Panc1 (cell line): ENCODE data around the gene ABLIM2. TPM values are rescaled to one million over a fixed set of nuclear protein-coding genes. Genes with fewer than 3 reads are reported as not detected.

ENCODE experiments used
- ATAC-seq: fragments of 200-7000 bp; cut with Tn5 transposase; 2 replicates; pipeline ENCODE4 v1.9.1; 2020; ENCODE audit warnings: mild to moderate bottlenecking, moderate library complexity
- BruUV-seq: library from RNA; stranded (reverse); fragments of 400-500 nt; replicated peaks from 2 replicates; lab custom pipeline; 2021; lab: Mats Ljungman, UMichigan
- CTCF ChIA-PET: fragments of 300-600 bp; sonication (Branson Sonifier 250); formaldehyde crosslinking; loops from one replicate; lab custom pipeline; 2022; ENCODE audit warnings: antibody characterized with exemption; lab: Charles Lee
- POLR2A ChIA-PET: fragments of 300-600 bp; sonication (Branson Sonifier 250); formaldehyde crosslinking; loops from one replicate; lab custom pipeline; 2022; ENCODE audit warnings: antibody characterized with exemption; lab: Charles Lee
- DNase-seq: peaks from one replicate; pipeline ENCODE4 v3.0.0-alpha.2; 2010; ENCODE audit warnings: low read depth, low spot score
- H3K27ac ChIP-seq: 2 replicates; pipeline ENCODE4 v1.5.1; 2011; ENCODE audit warnings: mild to moderate bottlenecking, low read length, inconsistent platforms
- H3K27me3 ChIP-seq: fragments of 200-500 bp; sonication (Bioruptor generic); 2 replicates; pipeline ENCODE4 v1.6.0; 2014; ENCODE audit warnings: low read length, inconsistent platforms; ENCODE audit not compliant: control insufficient read depth, insufficient read depth
- H3K36me3 ChIP-seq: fragments of 200-500 bp; sonication (Bioruptor generic); 2 replicates; pipeline ENCODE4 v1.5.1; 2014; ENCODE audit warnings: inconsistent platforms, mild to moderate bottlenecking, low read length, moderate library complexity; ENCODE audit not compliant: control insufficient read depth, insufficient read depth
- H3K4me1 ChIP-seq: 2 replicates; pipeline ENCODE4 v1.5.1; 2011; ENCODE audit warnings: inconsistent platforms, mild to moderate bottlenecking, low read length, moderate library complexity; ENCODE audit not compliant: control insufficient read depth, insufficient read depth
- H3K4me3 ChIP-seq, 2 experiments: 2 replicates each; pipeline ENCODE4 v1.5.1; 2011 to 2012; ENCODE audit warnings: low read depth in 2 of 2, low read length in 2 of 2, mild to moderate bottlenecking in 2 of 2, inconsistent platforms in 1 of 2, moderate library complexity in 1 of 2
- H3K9me3 ChIP-seq: fragments of 200-500 bp; sonication (Bioruptor generic); 2 replicates; pipeline ENCODE4 v1.5.1; 2014; ENCODE audit warnings: low read depth, mild to moderate bottlenecking, inconsistent platforms, low read length, moderate library complexity; ENCODE audit not compliant: control insufficient read depth, insufficient read depth
- POLR2AphosphoS5 ChIP-seq: IDR thresholded peaks from 2 replicates; pipeline ENCODE4 v1.6.1; 2012; ENCODE audit warnings: mild to moderate bottlenecking, low read depth, low read length, moderate library complexity
- SIN3A ChIP-seq: IDR thresholded peaks from 2 replicates; pipeline ENCODE4 v1.6.1; 2012; ENCODE audit warnings: low read depth, mild to moderate bottlenecking, low read length, moderate library complexity, borderline replicate concordance; ENCODE audit not compliant: insufficient read depth
- TCF7L2 ChIP-seq: IDR thresholded peaks from 2 replicates; pipeline ENCODE4 v1.6.1; 2011; ENCODE audit warnings: mild to moderate bottlenecking, low read depth, low read length, inconsistent platforms
- in situ Hi-C: cut with HindIII; loops from 2 replicates; pipeline ENCODE4 v1.10.0; 2016; ENCODE audit warnings: low sequenced_read_pairs, low pct_unique_long_range_greater_than_20kb
- intact Hi-C: fragments of 100-400 bp; cut with micrococcal nuclease; formaldehyde crosslinking; loops from one replicate; pipeline ENCODE4 v1.10.0; 2022; ENCODE audit not compliant: unreplicated experiment
- total RNA-seq: library from RNA; stranded (reverse); gene quantifications from one replicate; pipeline ENCODE4 v1.2.1, GENCODE V29; 2021; ENCODE audit not compliant: unreplicated experiment
- TF ChIP-seq, protein P1 (sequence below): fragments of 450-650 bp; IDR thresholded peaks from 2 replicates; pipeline ENCODE4 v1.5.1; 2017; ENCODE audit warnings: mild to moderate bottlenecking
- TF ChIP-seq, protein P2 (sequence below), 2 experiments: IDR thresholded peaks; 2 replicates each; pipeline ENCODE4 v1.6.1; 2011 to 2012; ENCODE audit warnings: low read depth in 2 of 2, control low read depth in 1 of 2, low read length in 1 of 2, mild to moderate bottlenecking in 1 of 2, moderate library complexity in 1 of 2; ENCODE audit not compliant: insufficient read depth in 1 of 2

ABLIM2 gene
- total RNA-seq, 1 experiment from 2014 or later: 0.64 TPM

DNA sequence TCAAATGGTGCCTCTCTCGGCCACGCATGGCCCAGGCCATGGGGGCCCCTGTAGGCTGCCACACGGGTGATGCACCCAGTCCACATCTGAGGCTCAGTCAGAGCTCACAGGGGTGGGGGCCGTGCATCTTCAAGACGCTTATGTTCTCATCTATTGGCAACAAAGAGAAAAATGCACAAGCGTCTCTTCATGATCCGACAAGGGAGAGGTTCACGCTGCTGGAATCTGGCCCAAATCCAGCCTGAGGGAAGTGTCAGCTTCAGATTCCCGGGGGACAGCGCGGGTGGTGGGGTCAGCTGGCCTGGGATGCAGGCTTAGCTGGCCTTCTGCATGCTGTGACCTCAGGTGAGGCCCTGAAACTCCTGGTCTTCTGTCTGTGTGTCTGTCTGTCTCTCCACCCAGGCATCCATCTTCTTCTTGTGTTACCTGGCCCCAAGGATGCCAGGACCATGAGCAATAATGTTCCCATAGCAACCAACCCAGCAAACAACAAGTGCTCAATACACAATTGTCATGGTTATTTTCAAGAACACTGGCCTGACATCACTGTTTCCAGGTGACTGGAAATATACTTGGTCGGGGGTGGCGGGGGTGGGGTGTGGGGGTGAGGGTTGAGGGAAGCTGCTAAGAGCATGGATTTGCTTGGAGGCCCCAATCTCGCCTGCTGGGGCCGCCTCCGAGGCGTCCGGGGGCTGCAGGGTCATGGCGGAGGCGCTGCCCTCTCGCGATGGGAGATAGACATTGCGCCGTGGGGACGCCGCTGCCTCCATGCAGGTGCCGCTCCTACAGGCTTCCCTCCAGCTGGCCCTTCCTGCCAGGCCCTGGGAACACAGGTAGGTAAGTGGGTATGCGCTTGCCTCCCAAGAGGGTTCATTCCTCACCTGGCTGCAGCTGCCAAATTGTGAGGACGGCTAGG is 48.3 kb downstream of the ABLIM2 start:
- POLR2A ChIA-PET: no interaction called here
- no TSS peak for BruUV-seq
- TF ChIP-seq POLR2AphosphoS5: no peak
- no peak for TF ChIP-seq TCF7L2
- TF ChIP-seq, protein P1, sequence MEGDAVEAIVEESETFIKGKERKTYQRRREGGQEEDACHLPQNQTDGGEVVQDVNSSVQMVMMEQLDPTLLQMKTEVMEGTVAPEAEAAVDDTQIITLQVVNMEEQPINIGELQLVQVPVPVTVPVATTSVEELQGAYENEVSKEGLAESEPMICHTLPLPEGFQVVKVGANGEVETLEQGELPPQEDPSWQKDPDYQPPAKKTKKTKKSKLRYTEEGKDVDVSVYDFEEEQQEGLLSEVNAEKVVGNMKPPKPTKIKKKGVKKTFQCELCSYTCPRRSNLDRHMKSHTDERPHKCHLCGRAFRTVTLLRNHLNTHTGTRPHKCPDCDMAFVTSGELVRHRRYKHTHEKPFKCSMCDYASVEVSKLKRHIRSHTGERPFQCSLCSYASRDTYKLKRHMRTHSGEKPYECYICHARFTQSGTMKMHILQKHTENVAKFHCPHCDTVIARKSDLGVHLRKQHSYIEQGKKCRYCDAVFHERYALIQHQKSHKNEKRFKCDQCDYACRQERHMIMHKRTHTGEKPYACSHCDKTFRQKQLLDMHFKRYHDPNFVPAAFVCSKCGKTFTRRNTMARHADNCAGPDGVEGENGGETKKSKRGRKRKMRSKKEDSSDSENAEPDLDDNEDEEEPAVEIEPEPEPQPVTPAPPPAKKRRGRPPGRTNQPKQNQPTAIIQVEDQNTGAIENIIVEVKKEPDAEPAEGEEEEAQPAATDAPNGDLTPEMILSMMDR: no peak
- no peak for TF ChIP-seq SIN3A
- TF ChIP-seq, protein P2, sequence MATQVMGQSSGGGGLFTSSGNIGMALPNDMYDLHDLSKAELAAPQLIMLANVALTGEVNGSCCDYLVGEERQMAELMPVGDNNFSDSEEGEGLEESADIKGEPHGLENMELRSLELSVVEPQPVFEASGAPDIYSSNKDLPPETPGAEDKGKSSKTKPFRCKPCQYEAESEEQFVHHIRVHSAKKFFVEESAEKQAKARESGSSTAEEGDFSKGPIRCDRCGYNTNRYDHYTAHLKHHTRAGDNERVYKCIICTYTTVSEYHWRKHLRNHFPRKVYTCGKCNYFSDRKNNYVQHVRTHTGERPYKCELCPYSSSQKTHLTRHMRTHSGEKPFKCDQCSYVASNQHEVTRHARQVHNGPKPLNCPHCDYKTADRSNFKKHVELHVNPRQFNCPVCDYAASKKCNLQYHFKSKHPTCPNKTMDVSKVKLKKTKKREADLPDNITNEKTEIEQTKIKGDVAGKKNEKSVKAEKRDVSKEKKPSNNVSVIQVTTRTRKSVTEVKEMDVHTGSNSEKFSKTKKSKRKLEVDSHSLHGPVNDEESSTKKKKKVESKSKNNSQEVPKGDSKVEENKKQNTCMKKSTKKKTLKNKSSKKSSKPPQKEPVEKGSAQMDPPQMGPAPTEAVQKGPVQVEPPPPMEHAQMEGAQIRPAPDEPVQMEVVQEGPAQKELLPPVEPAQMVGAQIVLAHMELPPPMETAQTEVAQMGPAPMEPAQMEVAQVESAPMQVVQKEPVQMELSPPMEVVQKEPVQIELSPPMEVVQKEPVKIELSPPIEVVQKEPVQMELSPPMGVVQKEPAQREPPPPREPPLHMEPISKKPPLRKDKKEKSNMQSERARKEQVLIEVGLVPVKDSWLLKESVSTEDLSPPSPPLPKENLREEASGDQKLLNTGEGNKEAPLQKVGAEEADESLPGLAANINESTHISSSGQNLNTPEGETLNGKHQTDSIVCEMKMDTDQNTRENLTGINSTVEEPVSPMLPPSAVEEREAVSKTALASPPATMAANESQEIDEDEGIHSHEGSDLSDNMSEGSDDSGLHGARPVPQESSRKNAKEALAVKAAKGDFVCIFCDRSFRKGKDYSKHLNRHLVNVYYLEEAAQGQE (IDR thresholded peaks at IDR 0.05; ENCODE audit: insufficient read depth in 1 of 2, low read depth in 2 of 2, low read length in 1 of 2): no peak
- no peak overlapping the region for H3K4me3 ChIP-seq
- CTCF ChIA-PET: no interaction called here
- H3K36me3 ChIP-seq: no peaks in the 10 kb centered on the region
- intact Hi-C loops (no loop called here), in situ Hi-C loops (no loop called here)
- ATAC-seq (no peak), DNase-seq (no peak)
- no peaks in the 10 kb centered on the region for H3K4me1 ChIP-seq
- no peaks in the 10 kb centered on the region for H3K9me3 ChIP-seq
- no peaks in the 10 kb centered on the region for H3K27me3 ChIP-seq
- H3K27ac ChIP-seq: no peak overlapping the region

DNA sequence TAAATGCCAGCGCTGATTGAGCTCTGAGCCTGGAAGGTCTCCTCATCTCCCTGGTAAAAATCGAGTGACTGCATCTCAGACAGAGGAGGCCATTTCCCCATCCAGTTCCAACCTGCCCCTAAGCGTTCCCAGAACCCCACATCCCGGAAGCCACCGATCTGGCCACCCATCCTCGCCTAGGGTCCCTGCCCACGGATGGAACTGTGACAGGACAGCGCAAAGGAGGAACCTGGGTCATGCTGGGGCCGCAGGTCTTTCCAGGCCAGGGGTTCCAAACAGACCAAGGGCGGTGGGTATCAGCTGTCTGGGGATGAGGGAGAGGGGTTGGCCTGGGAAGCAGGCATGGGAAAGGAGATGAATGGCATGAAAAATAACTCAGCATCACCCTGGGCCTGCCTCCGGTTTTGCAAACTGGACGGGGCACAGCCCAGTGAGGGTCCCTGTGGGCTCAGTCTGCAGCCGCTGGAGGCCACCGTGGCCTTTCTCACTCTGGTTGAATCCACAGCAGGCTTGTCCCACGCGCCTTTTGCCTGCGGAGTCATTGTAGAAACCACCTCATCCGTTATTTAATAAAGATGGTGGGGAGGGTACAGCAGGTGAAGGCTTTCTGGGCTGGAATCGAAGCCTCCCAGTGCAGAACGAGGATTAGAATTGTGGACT is 49.1 kb downstream of the ABLIM2 start:
- DNase-seq (no peak), ATAC-seq (no peak)
- no peak overlapping the region for H3K27ac ChIP-seq
- H3K36me3 ChIP-seq: no peaks in the 10 kb centered on the region
- BruUV-seq: no TSS peak
- in situ Hi-C loops (no loop called here), intact Hi-C loops (no loop called here)
- no peaks in the 10 kb centered on the region for H3K4me1 ChIP-seq
- POLR2A ChIA-PET: no interaction called here
- H3K9me3 ChIP-seq: no peaks in the 10 kb centered on the region
- TF ChIP-seq POLR2AphosphoS5: no peak
- TF ChIP-seq, protein P1: no peak
- H3K27me3 ChIP-seq: no peaks in the 10 kb centered on the region
- H3K4me3 ChIP-seq: no peak overlapping the region
- CTCF ChIA-PET: no interaction called here
